OCI-LY3 (cell line): ENCODE results near the gene RDH8.

Source experiments
- H2AFZ ChIP-seq: fragments of 200-600, 300-600 bp; shearing (Covaris generic); 2 replicates; pipeline ENCODE4 v1.6.0; 2014; ENCODE audit warnings: antibody characterized with exemption, low read depth, low read length
- H3K27ac ChIP-seq: fragments of 200-600, 300-600 bp; sonication (generic); 2 replicates; pipeline ENCODE4 v1.5.1; 2014; ENCODE audit warnings: mild to moderate bottlenecking, low read length, moderate library complexity, mixed read lengths
- H3K27me3 ChIP-seq: fragments of 200-600, 300-600 bp; sonication (generic); 2 replicates; pipeline ENCODE4 v1.6.1; 2014; ENCODE audit warnings: low read depth, low read length, mixed read lengths
- H3K36me3 ChIP-seq: fragments of 200-600, 300-600 bp; sonication (generic); replicated peaks from 2 replicates; pipeline ENCODE3; 2014; ENCODE audit warnings: low read depth, low read length, mixed read lengths
- H3K4me1 ChIP-seq: fragments of 300-600, 200-600 bp; sonication (generic); 2 replicates; pipeline ENCODE4 v1.6.1; 2014; ENCODE audit warnings: low read length, mixed read lengths
- H3K4me2 ChIP-seq: fragments of 200-600, 300-600 bp; sonication (generic); 2 replicates; pipeline ENCODE4 v1.6.1; 2014; ENCODE audit warnings: low read length, mixed read lengths
- H3K4me3 ChIP-seq: fragments of 300-600, 200-600 bp; sonication (generic); 2 replicates; pipeline ENCODE4 v1.5.1; 2014; ENCODE audit warnings: antibody characterized with exemption, mild to moderate bottlenecking, low read length, moderate library complexity
- H3K79me2 ChIP-seq: fragments of 300-600, 200-600 bp; shearing (Covaris generic); 2 replicates; pipeline ENCODE4 v1.6.1; 2014; ENCODE audit warnings: mild to moderate bottlenecking, low read length, mixed read lengths
- H3K9ac ChIP-seq: fragments of 300-600, 200-600 bp; shearing (Covaris generic); 2 replicates; pipeline ENCODE4 v1.6.0; 2014; ENCODE audit warnings: mild to moderate bottlenecking, low read length, moderate library complexity
- H3K9me3 ChIP-seq: fragments of 200-600, 300-600 bp; shearing (Covaris generic); 2 replicates; pipeline ENCODE4 v1.6.1; 2014; ENCODE audit warnings: low read length, mixed read lengths; ENCODE audit not compliant: insufficient read depth
- H4K20me1 ChIP-seq: fragments of 200-600, 300-600 bp; sonication (generic); 2 replicates; pipeline ENCODE4 v1.6.1; 2016; ENCODE audit warnings: low read length, mixed read lengths; ENCODE audit not compliant: insufficient read depth
- EZH2phosphoT487 ChIP-seq: fragments of 200-600 bp; shearing (Covaris generic); IDR thresholded peaks from 2 replicates; pipeline ENCODE4 v1.6.1; 2018; ENCODE audit warnings: antibody characterized with exemption, mixed run types, low read depth
- TF ChIP-seq, protein P1 (sequence below): fragments of 200-600, 300-600 bp; sonication (generic); IDR thresholded peaks from 2 replicates; pipeline ENCODE4 v1.5.1; 2014; ENCODE audit warnings: antibody characterized with exemption, low read length, low read depth

The RDH8 gene

GRCh38 chr19:10037367-10037766 lies 24.1 kb downstream of the RDH8 start:
- Histone ChIP-seq H3K4me2 (no peak overlapping the region), H3K36me3 (no peaks in the 10 kb centered on the region), H3K79me2 (no peaks in the 10 kb centered on the region), H3K4me1 (no peaks in the 10 kb centered on the region), H3K27me3 (peaks cover 63% of the 10 kb centered on the region), H3K27ac (no peak overlapping the region), H4K20me1 (no peaks in the 10 kb centered on the region), H2AFZ (no peak overlapping the region), H3K9me3 (no peaks in the 10 kb centered on the region), H3K9ac (no peak overlapping the region), H3K4me3 (no peak overlapping the region)
- no peak for TF ChIP-seq EZH2phosphoT487
- TF ChIP-seq, protein P1, sequence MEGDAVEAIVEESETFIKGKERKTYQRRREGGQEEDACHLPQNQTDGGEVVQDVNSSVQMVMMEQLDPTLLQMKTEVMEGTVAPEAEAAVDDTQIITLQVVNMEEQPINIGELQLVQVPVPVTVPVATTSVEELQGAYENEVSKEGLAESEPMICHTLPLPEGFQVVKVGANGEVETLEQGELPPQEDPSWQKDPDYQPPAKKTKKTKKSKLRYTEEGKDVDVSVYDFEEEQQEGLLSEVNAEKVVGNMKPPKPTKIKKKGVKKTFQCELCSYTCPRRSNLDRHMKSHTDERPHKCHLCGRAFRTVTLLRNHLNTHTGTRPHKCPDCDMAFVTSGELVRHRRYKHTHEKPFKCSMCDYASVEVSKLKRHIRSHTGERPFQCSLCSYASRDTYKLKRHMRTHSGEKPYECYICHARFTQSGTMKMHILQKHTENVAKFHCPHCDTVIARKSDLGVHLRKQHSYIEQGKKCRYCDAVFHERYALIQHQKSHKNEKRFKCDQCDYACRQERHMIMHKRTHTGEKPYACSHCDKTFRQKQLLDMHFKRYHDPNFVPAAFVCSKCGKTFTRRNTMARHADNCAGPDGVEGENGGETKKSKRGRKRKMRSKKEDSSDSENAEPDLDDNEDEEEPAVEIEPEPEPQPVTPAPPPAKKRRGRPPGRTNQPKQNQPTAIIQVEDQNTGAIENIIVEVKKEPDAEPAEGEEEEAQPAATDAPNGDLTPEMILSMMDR = no peak

GRCh38 chr19:10037809-10038208 lies 24.5 kb downstream of the RDH8 start:
- Histone ChIP-seq H3K36me3 (no peaks in the 10 kb centered on the region), H2AFZ (no peak overlapping the region), H3K4me2 (no peak overlapping the region), H4K20me1 (no peaks in the 10 kb centered on the region), H3K4me1 (no peaks in the 10 kb centered on the region), H3K79me2 (no peaks in the 10 kb centered on the region), H3K9ac (no peak overlapping the region), H3K9me3 (no peaks in the 10 kb centered on the region), H3K27me3 (peaks cover 64% of the 10 kb centered on the region), H3K27ac (no peak overlapping the region), H3K4me3 (no peak overlapping the region)
- TF ChIP-seq, protein P1 = no peak
- no peak for TF ChIP-seq EZH2phosphoT487

DNA sequence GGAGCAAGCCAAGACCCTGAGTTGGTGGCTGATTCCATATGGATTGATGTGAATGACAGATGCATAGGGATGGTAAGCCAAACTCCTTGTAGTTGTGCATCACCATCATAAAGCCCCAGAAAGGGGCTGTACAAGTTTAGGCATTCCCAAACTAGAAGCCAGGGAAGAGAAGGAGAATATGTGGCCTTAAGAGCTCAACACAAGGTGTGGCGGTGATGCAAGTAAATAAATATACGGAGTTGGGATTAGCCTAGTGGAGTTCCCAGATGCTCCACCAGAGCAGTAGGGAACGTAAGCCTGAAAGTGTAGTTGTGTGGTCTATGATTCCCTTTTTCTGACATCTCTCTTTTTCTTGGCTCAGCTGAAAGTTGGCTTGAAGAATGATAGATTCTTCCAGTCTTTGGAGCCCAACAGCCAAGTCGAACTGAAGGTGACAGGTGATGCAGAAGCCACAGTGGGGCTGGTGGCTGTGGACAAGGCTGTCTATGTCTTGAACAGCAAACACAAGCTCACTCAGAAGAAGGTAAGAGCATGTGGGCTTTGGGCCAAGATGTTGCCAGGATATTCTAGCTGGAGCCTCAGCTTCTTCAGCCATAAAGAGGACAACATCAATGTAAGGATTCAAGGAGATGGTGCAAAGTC lies 30.1 kb downstream of the RDH8 start:
- no peaks in the 10 kb centered on the region for H3K36me3 ChIP-seq
- peaks cover 45% of the 10 kb centered on the region for H3K27me3 ChIP-seq
- H3K9ac ChIP-seq = no peak overlapping the region
- no peaks in the 10 kb centered on the region for H4K20me1 ChIP-seq
- H2AFZ ChIP-seq = no peak overlapping the region
- no peaks in the 10 kb centered on the region for H3K4me1 ChIP-seq
- H3K79me2 ChIP-seq = no peaks in the 10 kb centered on the region
- no peak overlapping the region for H3K4me3 ChIP-seq
- H3K4me2 ChIP-seq = no peak overlapping the region
- H3K9me3 ChIP-seq = no peaks in the 10 kb centered on the region
- no peak overlapping the region for H3K27ac ChIP-seq
- TF ChIP-seq, protein P1 = no peak
- TF ChIP-seq EZH2phosphoT487 = no peak

DNA sequence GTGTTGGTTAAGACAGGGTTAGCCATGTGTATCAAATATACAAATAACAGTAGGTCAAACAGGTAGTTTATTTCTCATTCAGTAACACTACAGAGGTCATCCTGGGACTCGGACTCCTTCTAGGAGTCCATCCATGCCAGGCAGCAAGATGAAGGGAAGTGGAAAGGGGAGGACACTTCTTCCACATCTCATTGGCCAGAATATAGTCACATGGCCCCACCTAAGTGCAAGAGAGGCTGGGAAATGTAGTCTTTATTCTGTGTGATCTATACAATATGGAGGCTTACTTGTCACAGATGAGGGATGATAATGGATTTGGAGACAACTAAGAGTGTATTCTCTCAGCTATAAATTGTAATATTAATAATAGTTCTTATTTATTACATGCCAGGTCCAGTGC lies 31.1 kb downstream of the RDH8 start:
- H3K4me2 ChIP-seq = no peak overlapping the region
- H3K9me3 ChIP-seq = no peaks in the 10 kb centered on the region
- H3K9ac ChIP-seq = no peak overlapping the region
- H3K36me3 ChIP-seq = no peaks in the 10 kb centered on the region
- H2AFZ ChIP-seq = no peak overlapping the region; the same call in 1 of the 2 replicates
- no peaks in the 10 kb centered on the region for H3K4me1 ChIP-seq
- H3K4me3 ChIP-seq = no peak overlapping the region
- no peak overlapping the region for H3K27ac ChIP-seq
- no peaks in the 10 kb centered on the region for H3K79me2 ChIP-seq
- TF ChIP-seq, protein P1 = no peak
- TF ChIP-seq EZH2phosphoT487 = no peak
- H4K20me1 ChIP-seq = no peaks in the 10 kb centered on the region
- peaks cover 41% of the 10 kb centered on the region for H3K27me3 ChIP-seq
